Keratinocyte (primary cell): Measurements from ENCODE around the gene TMUB1. TPM values are rescaled to one million over a fixed set of nuclear protein-coding genes. Genes with fewer than 3 reads are reported as not detected.
A peak's percentile ranks its signal among the peaks of the same experiment; 100 is the strongest.

Experiments
- DNase-seq: peaks from one replicate; pipeline ENCODE4 v3.0.0-alpha.2; 2011; ENCODE audit warnings: low read depth, missing footprints, low spot score
- FAIRE-seq: peaks from 2 replicates; lab custom pipeline; 2011; peaks lifted over from hg19 to GRCh38; lab: Jason Lieb, UNC
- H2AFZ ChIP-seq: 2 replicates; pipeline ENCODE4 v1.6.0; 2012; ENCODE audit warnings: low read length, control low read depth, inconsistent platforms; ENCODE audit not compliant: control insufficient read depth
- H3K27ac ChIP-seq: 2 replicates; pipeline ENCODE4 v1.5.1; 2011; ENCODE audit warnings: low read length; ENCODE audit not compliant: control insufficient read depth, insufficient read depth
- H3K27me3 ChIP-seq: 3 replicates; pipeline ENCODE4 v1.6.0; 2011; ENCODE audit warnings: low read length; ENCODE audit not compliant: control insufficient read depth, insufficient read depth; ENCODE audit errors: extremely low read depth
- H3K36me3 ChIP-seq, 2 experiments: 2 replicates in 1 of 2; 3 replicates in 1 of 2; pipeline ENCODE4 v1.5.1; 2011; ENCODE audit warnings: low read length in 2 of 2, mild to moderate bottlenecking in 1 of 2; ENCODE audit not compliant: control insufficient read depth in 2 of 2, insufficient read depth in 2 of 2; ENCODE audit errors: extremely low read depth in 1 of 2
- H3K4me1 ChIP-seq: 3 replicates; pipeline ENCODE4 v1.5.1; 2011; ENCODE audit warnings: low read length; ENCODE audit not compliant: control insufficient read depth, insufficient read depth; ENCODE audit errors: extremely low read depth
- H3K4me2 ChIP-seq: 3 replicates; pipeline ENCODE4 v1.6.0; 2011; ENCODE audit warnings: low read depth, low read length; ENCODE audit not compliant: control insufficient read depth, insufficient read depth; ENCODE audit errors: extremely low read depth
- H3K4me3 ChIP-seq, 3 experiments: fragments of 200-600 bp in 1 of 3; sonication (generic) in 1 of 3; 2 replicates in 2 of 3; 3 replicates in 1 of 3; pipeline ENCODE4 v1.5.1; 2011 to 2016; ENCODE audit warnings: low read length in 3 of 3, mild to moderate bottlenecking in 3 of 3, control low read depth in 2 of 3, inconsistent platforms in 1 of 3, low read depth in 1 of 3, mixed read lengths in 1 of 3, mixed run types in 1 of 3, moderate library complexity in 1 of 3; ENCODE audit not compliant: control insufficient read depth in 2 of 3, insufficient read depth in 2 of 3; ENCODE audit errors: extremely low read depth in 1 of 3
- H3K79me2 ChIP-seq: 2 replicates; pipeline ENCODE4 v1.6.0; 2012; ENCODE audit warnings: low read length; ENCODE audit not compliant: control insufficient read depth, insufficient read depth
- H3K9ac ChIP-seq: 3 replicates; pipeline ENCODE4 v1.6.0; 2011; ENCODE audit warnings: low read length; ENCODE audit not compliant: control insufficient read depth, insufficient read depth; ENCODE audit errors: extremely low read depth
- H3K9me1 ChIP-seq: 3 replicates; pipeline ENCODE4 v1.6.0; 2011; ENCODE audit warnings: low read length; ENCODE audit not compliant: control insufficient read depth, insufficient read depth; ENCODE audit errors: extremely low read depth
- H3K9me3 ChIP-seq: 2 replicates; pipeline ENCODE4 v1.5.1; 2012; ENCODE audit warnings: low read depth, low read length; ENCODE audit not compliant: control insufficient read depth
- H4K20me1 ChIP-seq: 3 replicates; pipeline ENCODE4 v1.6.0; 2011; ENCODE audit warnings: low read length; ENCODE audit not compliant: control insufficient read depth, insufficient read depth; ENCODE audit errors: extremely low read depth
- CTCF ChIP-seq, 3 experiments: IDR thresholded peaks in 1 of 3; conservative IDR thresholded peaks in 1 of 3; optimal IDR thresholded peaks in 1 of 3; 2 replicates in 2 of 3; 3 replicates in 1 of 3; pipeline versions ENCODE3 to v1.5.1; 2011; ENCODE audit warnings: low read length in 3 of 3, mild to moderate bottlenecking in 3 of 3, moderate library complexity in 2 of 3, control low read depth in 1 of 3, inconsistent platforms in 1 of 3; ENCODE audit not compliant: insufficient read depth in 2 of 3; ENCODE audit errors: extremely low read depth in 1 of 3
- EZH2 ChIP-seq: IDR thresholded peaks from one replicate; pipeline ENCODE4 v1.6.1; 2012; ENCODE audit warnings: inconsistent platforms, mild to moderate bottlenecking, low read length, moderate library complexity
- dilution Hi-C: fragments of 300-500 bp; cut with MboI; formaldehyde crosslinking; loops from one replicate; pipeline ENCODE4 v1.7.0; 2020; ENCODE audit warnings: low sequenced_read_pairs; ENCODE audit not compliant: extremely low pct_ligation_motif_present
- polyA plus RNA-seq, 5 experiments: library from polyadenylated mRNA; depleted of rRNA in 3 of 5; stranded (reverse) in 3 of 5; stranded (forward) in 1 of 5; unstranded in 1 of 5; fragments of >200 nt; gene quantifications; 1 replicate in 1 of 5; 2 replicates in 3 of 5; 3 replicates in 1 of 5; pipeline versions ENCODE4 v1.2.1 to v1.2.3, GENCODE V29; 2011 to 2012; ENCODE audit warnings: missing spikeins in 2 of 5, low read depth in 1 of 5, low replicate concordance in 1 of 5

The TMUB1 gene
- polyA plus RNA-seq, 1 donor (not counting 4 experiments of a cell fraction or from before 2014, with no cell fraction given) = 12.2 TPM

GRCh38 chr7:151077705-151078232 is 5.5 kb downstream of the TMUB1 start:
- Histone ChIP-seq H4K20me1 (peaks cover 2% of the 10 kb centered on the region), H2AFZ (no peak overlapping the region), H3K9me3 (no peaks in the 10 kb centered on the region), H3K4me2 (no peak overlapping the region), H3K9me1 (no peaks in the 10 kb centered on the region), H3K9ac (no peak overlapping the region), H3K79me2 (peaks cover 28% of the 10 kb centered on the region), H3K4me1 (peaks cover 22% of the 10 kb centered on the region), H3K27me3 (no peaks in the 10 kb centered on the region), H3K4me3 (no peak overlapping the region), H3K27ac (no peak overlapping the region), H3K36me3 (peaks cover 23 to 26% of the 10 kb centered on the region in 2 experiments)
- TF ChIP-seq CTCF (optimal IDR thresholded peaks at IDR 0.05 in 1 of 3, IDR thresholded peaks at IDR 0.05 in 1 of 3, conservative IDR thresholded peaks at IDR 0.05 in 1 of 3; ENCODE audit: extremely low read depth in 1 of 3, insufficient read depth in 2 of 3, low read length in 3 of 3) (no peak), EZH2 (no peak)
- DNase-seq = no peak
- dilution Hi-C loops = no loop called here
- no peak for FAIRE-seq

- FAIRE-seq = no peak
- Histone ChIP-seq H3K9me3 (no peaks in the 10 kb centered on the region), H3K9me1 (no peaks in the 10 kb centered on the region), H3K27me3 (no peaks in the 10 kb centered on the region), H3K9ac (no peak overlapping the region), H3K27ac (no peak overlapping the region), H2AFZ (no peak overlapping the region), H3K4me1 (peaks cover 16% of the 10 kb centered on the region), H3K36me3 (peaks cover 23 to 26% of the 10 kb centered on the region in 2 experiments), H3K79me2 (peaks cover 21% of the 10 kb centered on the region), H3K4me3 (no peak overlapping the region), H3K4me2 (no peak overlapping the region), H4K20me1 (peaks cover 2% of the 10 kb centered on the region)
- TF ChIP-seq CTCF (optimal IDR thresholded peaks at IDR 0.05 in 1 of 3, IDR thresholded peaks at IDR 0.05 in 1 of 3, conservative IDR thresholded peaks at IDR 0.05 in 1 of 3; ENCODE audit: extremely low read depth in 1 of 3, insufficient read depth in 2 of 3, low read length in 3 of 3) (peak in 2 of 3 experiments; percentile 35), EZH2 (no peak)
- DNase-seq = no peak
- dilution Hi-C loops = no loop called here
Observed at GRCh38 chr7:151076863-151077704, 6.2 kb downstream of the TMUB1 start.
